Mucosa of descending colon (tissue), 3 donors: ENCODE data around the gene PLCH2. TPM values are rescaled to one million over a fixed set of nuclear protein-coding genes. Genes with fewer than 3 reads are reported as not detected.

Experiments
- ATAC-seq: fragments of 200-7000 bp; cut with Tn5 transposase; one replicate; pipeline ENCODE4 v1.9.1; 2020; ENCODE audit warnings: mild to moderate bottlenecking, moderate library complexity
- DNase-seq, 3 donors: peaks; one replicate each; pipeline ENCODE4 v3.0.0-alpha.2; 2020
- H3K36me3 ChIP-seq: fragments of 200-600 bp; one replicate; pipeline ENCODE4 v1.8.0; 2021; ENCODE audit warnings: low read depth, mild to moderate bottlenecking
- H3K4me1 ChIP-seq: fragments of 200-600 bp; one replicate; pipeline ENCODE4 v1.8.0; 2021; ENCODE audit warnings: low read depth, mild to moderate bottlenecking
- H3K4me3 ChIP-seq: fragments of 200-600 bp; one replicate; pipeline ENCODE4 v1.8.0; 2021; ENCODE audit warnings: mild to moderate bottlenecking
- H3K9me3 ChIP-seq: fragments of 200-600 bp; one replicate; pipeline ENCODE4 v1.8.0; 2021; ENCODE audit warnings: mild to moderate bottlenecking
- CTCF ChIP-seq: fragments of 200-600 bp; IDR thresholded peaks from one replicate; pipeline ENCODE4 v1.8.0; 2022; ENCODE audit warnings: antibody characterized with exemption, mild to moderate bottlenecking
- intact Hi-C, 2 donors: fragments of 100-400 bp; cut with DNase I in 1 of 2; cut with micrococcal nuclease in 1 of 2; formaldehyde crosslinking; loops; one replicate each; pipeline versions ENCODE4 v1.11.0 to v1.11.1; 2022; cut with DNase I, micrococcal nuclease
- total RNA-seq, 3 donors: library from RNA; stranded (reverse); fragmentation: NEBNext Ultra II Directional in 2 of 3; extraction: Animal tissue kit (Norgen Biotek cat#: 25700) in 2 of 3; gene quantifications; one replicate each; pipeline versions ENCODE4 v1.2.1 to v1.2.4, GENCODE V29; 2021 to 2023
- donor health status: DM: no; HTN: no; CAD: no; lungs with moderate emphysema.
- donor health status: DM: no; HTN: no; CAD: no.
- donor health status: DM: no; HTN: yes; CAD: no.

The PLCH2 gene
- total RNA-seq, 3 donors from 2014 or later: 1.2 to 6.8 (median 1.9) TPM

- ATAC-seq (peak; percentile 32), DNase-seq (peak in 1 of 3 donors; percentile 25)
- H3K36me3 ChIP-seq: no peaks in the 10 kb centered on the region
- no peaks in the 10 kb centered on the region for H3K4me1 ChIP-seq
- no peak overlapping the region for H3K4me3 ChIP-seq
- intact Hi-C loops: no loop called here
- peaks cover 4% of the 10 kb centered on the region for H3K9me3 ChIP-seq
- TF ChIP-seq CTCF: no peak
Measured at GRCh38 chr1:2429780-2430591, 46.1 kb upstream of the PLCH2 start.

- TF ChIP-seq CTCF: no peak
Measured at GRCh38 chr1:2430592-2430973, 45.5 kb upstream of the PLCH2 start.

GRCh38 chr1:2431103-2431502, 45.0 kb upstream of the PLCH2 start:
- ATAC-seq (no peak), DNase-seq (no peak)

More at GRCh38 chr1:2430592-2430973, 45.5 kb upstream of the PLCH2 start:
- Histone ChIP-seq H3K9me3 (peaks cover 4% of the 10 kb centered on the region), H3K4me3 (no peak overlapping the region), H3K4me1 (no peaks in the 10 kb centered on the region), H3K36me3 (no peaks in the 10 kb centered on the region)
- intact Hi-C loops: no loop called here
- ATAC-seq (no peak), DNase-seq (no peak)

GRCh38 chr1:2431518-2431917, 44.6 kb upstream of the PLCH2 start:
- Histone ChIP-seq H3K4me3 (no peak overlapping the region), H3K9me3 (peaks cover 4% of the 10 kb centered on the region), H3K36me3 (no peaks in the 10 kb centered on the region), H3K4me1 (no peaks in the 10 kb centered on the region)
- TF ChIP-seq CTCF: no peak
- no peak for DNase-seq
- ATAC-seq: no peak
- intact Hi-C loops: no loop called here

More at GRCh38 chr1:2431103-2431502, 45.0 kb upstream of the PLCH2 start:
- no peak for TF ChIP-seq CTCF
- intact Hi-C loops: no loop called here
- Histone ChIP-seq H3K4me3 (no peak overlapping the region), H3K9me3 (peaks cover 4% of the 10 kb centered on the region), H3K4me1 (no peaks in the 10 kb centered on the region), H3K36me3 (no peaks in the 10 kb centered on the region)

- H3K4me1 ChIP-seq: no peaks in the 10 kb centered on the region
- ATAC-seq (no peak), DNase-seq (no peak)
- intact Hi-C loops: no loop called here
- TF ChIP-seq CTCF: no peak
- H3K36me3 ChIP-seq: no peaks in the 10 kb centered on the region
- peaks cover 4% of the 10 kb centered on the region for H3K9me3 ChIP-seq
- no peak overlapping the region for H3K4me3 ChIP-seq
Measured at GRCh38 chr1:2432441-2432844, 43.6 kb upstream of the PLCH2 start.
